Karpas-422 (cell line): ENCODE results near the gene ADGRG6. TPM values are rescaled to one million over a fixed set of nuclear protein-coding genes. Genes with fewer than 3 reads are reported as not detected.

Source experiments
- DNase-seq: peaks from one replicate; pipeline ENCODE4 v3.0.0-alpha.2; 2015
- H2AFZ ChIP-seq: fragments of 200-600 bp; sonication (generic); 2 replicates; pipeline ENCODE4 v1.6.1; 2014; ENCODE audit warnings: antibody characterized with exemption, low read length, mixed read lengths
- H3K27ac ChIP-seq: fragments of 200-600 bp; sonication (generic); 2 replicates; pipeline ENCODE4 v1.5.1; 2014; ENCODE audit warnings: mild to moderate bottlenecking, low read length, moderate library complexity
- H3K27me3 ChIP-seq: fragments of 200-600 bp; sonication (generic); 2 replicates; pipeline ENCODE4 v1.6.1; 2014; ENCODE audit warnings: low read length, mixed read lengths
- H3K36me3 ChIP-seq: fragments of 200-600 bp; sonication (generic); 2 replicates; pipeline ENCODE4 v1.6.1; 2014; ENCODE audit warnings: low read length, mixed read lengths; ENCODE audit not compliant: insufficient read depth
- H3K4me1 ChIP-seq: fragments of 200-600 bp; sonication (generic); 2 replicates; pipeline ENCODE4 v1.6.1; 2014; ENCODE audit warnings: mild to moderate bottlenecking, low read length, mixed read lengths
- H3K4me2 ChIP-seq: fragments of 200-600 bp; sonication (generic); 2 replicates; pipeline ENCODE4 v1.6.1; 2014; ENCODE audit warnings: low read length, low read depth, mild to moderate bottlenecking; ENCODE audit not compliant: poor library complexity, severe bottlenecking
- H3K4me3 ChIP-seq: fragments of 200-600 bp; sonication (generic); 2 replicates; pipeline ENCODE4 v1.5.1; 2014; ENCODE audit warnings: mild to moderate bottlenecking, antibody characterized with exemption, low read length, mixed read lengths
- H3K79me2 ChIP-seq: fragments of 200-600 bp; sonication (generic); 2 replicates; pipeline ENCODE4 v1.6.1; 2014; ENCODE audit warnings: mild to moderate bottlenecking, low read length, mixed read lengths
- H3K9ac ChIP-seq: fragments of 200-600 bp; sonication (generic); 2 replicates; pipeline ENCODE4 v1.6.0; 2014; ENCODE audit warnings: low read length
- H3K9me2 ChIP-seq: fragments of 200-600 bp; sonication (generic), shearing (Covaris generic); replicated peaks from 2 replicates; pipeline ENCODE4 v1.6.0; 2014; ENCODE audit warnings: mild to moderate bottlenecking, low read length, moderate library complexity; ENCODE audit not compliant: insufficient read depth
- H3K9me3 ChIP-seq: fragments of 300-700, 200-600 bp; sonication (generic); 2 replicates; pipeline ENCODE4 v1.6.1; 2014; ENCODE audit warnings: low read length, mixed read lengths
- H4K20me1 ChIP-seq: fragments of 200-600 bp; sonication (generic); 2 replicates; pipeline ENCODE4 v1.6.1; 2014; ENCODE audit warnings: mild to moderate bottlenecking, antibody characterized with exemption, low read length, low read depth; ENCODE audit not compliant: insufficient read depth
- total RNA-seq: library from RNA; depleted of rRNA; stranded (reverse); fragments of >200 nt; shearing (Covaris generic); gene quantifications from 2 replicates; pipeline ENCODE4 v1.2.3, GENCODE V29; 2014; ENCODE audit warnings: low replicate concordance

The ADGRG6 gene
- total RNA-seq, 1 experiment from 2014 or later = not detected

- Histone ChIP-seq H4K20me1 (no peaks in the 10 kb centered on the region), H3K9me2 (no peaks in the 10 kb centered on the region), H3K27ac (no peak overlapping the region), H3K9ac (no peak overlapping the region), H3K4me3 (no peak overlapping the region), H3K27me3 (no peaks in the 10 kb centered on the region), H3K4me2 (no peak overlapping the region), H3K4me1 (peaks cover 8% of the 10 kb centered on the region), H3K36me3 (no peaks in the 10 kb centered on the region), H2AFZ (no peak overlapping the region), H3K9me3 (no peaks in the 10 kb centered on the region), H3K79me2 (no peaks in the 10 kb centered on the region)
- no peak for DNase-seq
Observed at GRCh38 chr6:142356884-142357225, 55.0 kb downstream of the ADGRG6 start.

- Histone ChIP-seq H2AFZ (no peak overlapping the region), H3K27me3 (no peaks in the 10 kb centered on the region), H3K9me2 (no peaks in the 10 kb centered on the region), H3K9ac (no peak overlapping the region), H3K9me3 (no peaks in the 10 kb centered on the region), H3K27ac (no peak overlapping the region), H3K4me2 (no peak overlapping the region), H3K79me2 (no peaks in the 10 kb centered on the region), H3K4me1 (peaks cover 8% of the 10 kb centered on the region), H3K36me3 (no peaks in the 10 kb centered on the region), H4K20me1 (no peaks in the 10 kb centered on the region), H3K4me3 (no peak overlapping the region)
- DNase-seq = no peak
Observed at GRCh38 chr6:142357879-142358278, 56.1 kb downstream of the ADGRG6 start.

GRCh38 chr6:142359271-142359960 is 57.6 kb downstream of the ADGRG6 start:
- H4K20me1 ChIP-seq = no peaks in the 10 kb centered on the region
- H3K36me3 ChIP-seq = no peaks in the 10 kb centered on the region
- no peak overlapping the region for H3K4me3 ChIP-seq
- peaks cover 8% of the 10 kb centered on the region for H3K4me1 ChIP-seq
- H3K4me2 ChIP-seq = no peak overlapping the region
- DNase-seq = no peak
- no peak overlapping the region for H2AFZ ChIP-seq
- no peaks in the 10 kb centered on the region for H3K79me2 ChIP-seq
- H3K27me3 ChIP-seq = no peaks in the 10 kb centered on the region
- no peak overlapping the region for H3K27ac ChIP-seq
- H3K9me3 ChIP-seq = no peaks in the 10 kb centered on the region
- H3K9me2 ChIP-seq = no peaks in the 10 kb centered on the region
- H3K9ac ChIP-seq = no peak overlapping the region

DNA sequence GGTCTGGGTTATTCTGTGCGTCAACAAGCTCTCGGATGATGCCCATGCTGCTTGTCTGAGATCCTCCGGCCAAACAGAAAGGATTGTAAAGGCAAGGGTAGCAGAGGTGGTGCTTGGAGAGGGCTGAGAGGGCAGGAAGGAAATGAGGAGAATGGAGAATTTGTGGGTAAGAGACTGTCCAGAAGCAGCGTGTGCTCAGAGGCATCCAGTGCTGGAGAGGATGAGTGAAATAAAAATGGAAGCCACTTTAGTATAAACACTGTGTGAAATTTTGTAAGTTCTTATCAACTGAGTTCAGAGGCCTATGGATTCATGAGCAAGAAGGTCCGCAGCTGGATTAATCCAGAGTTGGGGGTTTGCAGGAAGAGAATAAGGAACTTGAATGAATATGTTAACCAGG is 59.5 kb downstream of the ADGRG6 start:
- Histone ChIP-seq H3K9me2 (no peaks in the 10 kb centered on the region), H3K27me3 (no peaks in the 10 kb centered on the region), H3K9me3 (no peaks in the 10 kb centered on the region), H3K27ac (no peak overlapping the region), H3K4me3 (no peak overlapping the region), H3K9ac (no peak overlapping the region), H3K4me1 (no peaks in the 10 kb centered on the region), H3K79me2 (no peaks in the 10 kb centered on the region), H3K36me3 (no peaks in the 10 kb centered on the region), H4K20me1 (no peaks in the 10 kb centered on the region), H2AFZ (no peak overlapping the region), H3K4me2 (no peak overlapping the region)
- no peak for DNase-seq

GRCh38 chr6:142361779-142362750 is 60.3 kb downstream of the ADGRG6 start:
- no peak overlapping the region for H3K9ac ChIP-seq
- no peak for DNase-seq
- H3K4me1 ChIP-seq = no peaks in the 10 kb centered on the region
- H3K9me3 ChIP-seq = no peaks in the 10 kb centered on the region
- no peak overlapping the region for H3K27ac ChIP-seq
- H3K79me2 ChIP-seq = no peaks in the 10 kb centered on the region
- no peak overlapping the region for H2AFZ ChIP-seq
- no peaks in the 10 kb centered on the region for H3K36me3 ChIP-seq
- H3K4me3 ChIP-seq = no peak overlapping the region
- no peaks in the 10 kb centered on the region for H3K27me3 ChIP-seq
- no peaks in the 10 kb centered on the region for H3K9me2 ChIP-seq
- no peaks in the 10 kb centered on the region for H4K20me1 ChIP-seq
- H3K4me2 ChIP-seq = no peak overlapping the region

GRCh38 chr6:142367061-142367460 is 65.3 kb downstream of the ADGRG6 start:
- H3K9me2 ChIP-seq = no peaks in the 10 kb centered on the region
- no peak for DNase-seq
- H4K20me1 ChIP-seq = no peaks in the 10 kb centered on the region
- H3K4me1 ChIP-seq = no peaks in the 10 kb centered on the region
- H3K36me3 ChIP-seq = no peaks in the 10 kb centered on the region
- H3K4me3 ChIP-seq = no peak overlapping the region
- H3K79me2 ChIP-seq = no peaks in the 10 kb centered on the region
- no peak overlapping the region for H2AFZ ChIP-seq
- no peak overlapping the region for H3K9ac ChIP-seq
- H3K27ac ChIP-seq = no peak overlapping the region
- H3K27me3 ChIP-seq = no peaks in the 10 kb centered on the region
- H3K9me3 ChIP-seq = no peaks in the 10 kb centered on the region
- H3K4me2 ChIP-seq = no peak overlapping the region

DNA sequence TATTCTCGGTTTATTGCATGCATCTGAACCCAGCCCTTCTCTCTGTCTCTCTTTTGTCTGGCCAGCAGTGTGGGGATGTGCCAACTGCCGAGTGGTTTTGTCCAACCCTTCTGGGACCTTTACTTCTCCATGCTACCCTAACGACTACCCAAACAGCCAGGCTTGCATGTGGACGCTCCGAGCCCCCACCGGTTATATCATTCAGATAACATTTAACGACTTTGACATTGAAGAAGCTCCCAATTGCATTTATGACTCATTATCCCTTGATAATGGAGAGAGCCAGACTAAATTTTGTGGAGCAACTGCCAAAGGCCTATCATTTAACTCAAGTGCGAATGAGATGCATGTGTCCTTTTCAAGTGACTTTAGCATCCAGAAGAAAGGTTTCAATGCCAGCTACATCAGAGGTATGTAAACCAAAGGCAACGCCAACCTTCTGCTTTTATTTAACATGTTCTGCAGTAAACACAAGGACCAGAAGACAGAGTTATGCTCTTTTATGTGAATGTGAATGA is 65.8 kb downstream of the ADGRG6 start:
- Histone ChIP-seq H4K20me1 (no peaks in the 10 kb centered on the region), H3K27me3 (no peaks in the 10 kb centered on the region), H2AFZ (no peak overlapping the region), H3K79me2 (no peaks in the 10 kb centered on the region), H3K4me2 (no peak overlapping the region), H3K4me3 (no peak overlapping the region), H3K9me2 (no peaks in the 10 kb centered on the region), H3K27ac (no peak overlapping the region), H3K36me3 (no peaks in the 10 kb centered on the region), H3K9ac (no peak overlapping the region), H3K4me1 (no peaks in the 10 kb centered on the region), H3K9me3 (no peaks in the 10 kb centered on the region)
- DNase-seq = no peak

GRCh38 chr6:142369266-142369665 is 67.5 kb downstream of the ADGRG6 start:
- no peak overlapping the region for H3K9ac ChIP-seq
- H3K4me1 ChIP-seq = no peaks in the 10 kb centered on the region
- no peak for DNase-seq
- no peak overlapping the region for H3K4me3 ChIP-seq
- H4K20me1 ChIP-seq = no peaks in the 10 kb centered on the region
- H3K27me3 ChIP-seq = no peaks in the 10 kb centered on the region
- no peaks in the 10 kb centered on the region for H3K9me3 ChIP-seq
- H3K27ac ChIP-seq = no peak overlapping the region
- no peaks in the 10 kb centered on the region for H3K36me3 ChIP-seq
- H3K9me2 ChIP-seq = no peaks in the 10 kb centered on the region
- no peak overlapping the region for H2AFZ ChIP-seq
- no peak overlapping the region for H3K4me2 ChIP-seq
- no peaks in the 10 kb centered on the region for H3K79me2 ChIP-seq
